HG03354 (cell line): ENCODE results near the gene ERC2.

ENCODE experiments used
- ATAC-seq: cut with Tn5 transposase; IDR thresholded peaks from one replicate; pipeline ENCODE4 v1.9.1; 2021; ENCODE audit warnings: mild to moderate bottlenecking; ENCODE audit not compliant: unreplicated experiment, poor library complexity, severe bottlenecking

ERC2 gene

GRCh38 chr3:55658690-55659562, 809.3 kb downstream of the ERC2 start:
- no peak for ATAC-seq

- no peak for ATAC-seq
Observed at GRCh38 chr3:55658270-55658669, 810.0 kb downstream of the ERC2 start.

- no peak for ATAC-seq
Observed at GRCh38 chr3:55655544-55655943, 812.7 kb downstream of the ERC2 start.

GRCh38 chr3:55654123-55654760, 814.0 kb downstream of the ERC2 start:
- ATAC-seq = peak; percentile 95

- ATAC-seq = no peak
Observed at GRCh38 chr3:55651011-55651410, 817.3 kb downstream of the ERC2 start.

- no peak for ATAC-seq
Observed at GRCh38 chr3:55650011-55650410, 818.3 kb downstream of the ERC2 start.

GRCh38 chr3:55649554-55649953, 818.7 kb downstream of the ERC2 start:
- no peak for ATAC-seq

- ATAC-seq = no peak
Observed at GRCh38 chr3:55648591-55649318, 819.5 kb downstream of the ERC2 start.

GRCh38 chr3:55647670-55648069, 820.6 kb downstream of the ERC2 start:
- no peak for ATAC-seq

- no peak for ATAC-seq
Observed at GRCh38 chr3:55647063-55647462, 821.2 kb downstream of the ERC2 start.

GRCh38 chr3:55646121-55646520, 822.1 kb downstream of the ERC2 start:
- ATAC-seq = no peak

GRCh38 chr3:55645422-55645821, 822.8 kb downstream of the ERC2 start:
- ATAC-seq = no peak

GRCh38 chr3:55643283-55643682, 825.0 kb downstream of the ERC2 start:
- ATAC-seq = no peak

GRCh38 chr3:55641964-55642363, 826.3 kb downstream of the ERC2 start:
- ATAC-seq = no peak

- ATAC-seq = no peak
Observed at GRCh38 chr3:55639896-55640765, 828.1 kb downstream of the ERC2 start.

- ATAC-seq = no peak
Observed at GRCh38 chr3:55639143-55639542, 829.1 kb downstream of the ERC2 start.

- ATAC-seq = no peak
Observed at GRCh38 chr3:55637906-55638638, 830.2 kb downstream of the ERC2 start.

- no peak for ATAC-seq
Observed at GRCh38 chr3:55636300-55637195, 831.7 kb downstream of the ERC2 start.
